ENCODE data around the gene FLOT1. TPM values are rescaled to one million over a fixed set of nuclear protein-coding genes. Genes with fewer than 3 reads are reported as not detected.

Gene FLOT1
- total and polyA plus RNA-seq, 2 of the 13 experiments (the other 11 are each of a cell fraction or from before 2014, with no cell fraction given): 82.3 to 130 TPM

DNA sequence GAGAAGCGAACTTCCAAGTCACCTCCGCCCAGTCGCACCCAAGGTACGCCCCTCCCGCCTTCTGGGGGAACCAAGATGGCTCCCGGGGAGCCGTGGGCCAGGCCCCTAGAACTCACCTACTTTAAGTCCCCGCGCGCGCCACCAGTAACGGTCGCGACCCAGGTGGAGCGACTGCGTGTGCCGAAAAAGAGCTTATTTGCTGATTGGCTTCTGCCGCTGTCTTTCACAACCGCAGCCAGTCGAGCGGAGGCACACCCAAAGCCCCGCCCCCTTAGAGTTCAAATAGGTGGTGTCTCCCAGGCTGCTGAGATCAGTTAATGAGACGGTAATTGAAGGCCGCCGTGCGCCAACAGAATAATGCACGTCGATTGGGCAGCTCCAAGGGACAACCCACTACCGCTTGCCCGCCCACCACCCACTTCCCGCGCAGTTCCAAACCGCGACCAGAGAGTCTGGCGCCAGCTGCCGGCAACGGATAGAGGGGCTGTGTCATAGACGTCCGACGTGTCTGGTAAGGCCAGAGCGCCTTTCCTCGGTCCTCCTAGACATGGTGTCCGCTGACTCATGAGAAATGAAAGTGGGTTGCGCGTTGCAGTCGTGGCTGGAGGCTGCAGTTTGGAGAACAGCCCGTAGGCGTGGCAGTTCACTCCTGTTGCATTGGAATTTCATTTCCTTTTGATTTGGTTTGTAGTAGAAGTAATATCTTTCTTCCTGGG, 25.2 kb downstream of the FLOT1 start, which contains the start of gene MDC1 (continued):
- TF ChIP-seq, protein P1, sequence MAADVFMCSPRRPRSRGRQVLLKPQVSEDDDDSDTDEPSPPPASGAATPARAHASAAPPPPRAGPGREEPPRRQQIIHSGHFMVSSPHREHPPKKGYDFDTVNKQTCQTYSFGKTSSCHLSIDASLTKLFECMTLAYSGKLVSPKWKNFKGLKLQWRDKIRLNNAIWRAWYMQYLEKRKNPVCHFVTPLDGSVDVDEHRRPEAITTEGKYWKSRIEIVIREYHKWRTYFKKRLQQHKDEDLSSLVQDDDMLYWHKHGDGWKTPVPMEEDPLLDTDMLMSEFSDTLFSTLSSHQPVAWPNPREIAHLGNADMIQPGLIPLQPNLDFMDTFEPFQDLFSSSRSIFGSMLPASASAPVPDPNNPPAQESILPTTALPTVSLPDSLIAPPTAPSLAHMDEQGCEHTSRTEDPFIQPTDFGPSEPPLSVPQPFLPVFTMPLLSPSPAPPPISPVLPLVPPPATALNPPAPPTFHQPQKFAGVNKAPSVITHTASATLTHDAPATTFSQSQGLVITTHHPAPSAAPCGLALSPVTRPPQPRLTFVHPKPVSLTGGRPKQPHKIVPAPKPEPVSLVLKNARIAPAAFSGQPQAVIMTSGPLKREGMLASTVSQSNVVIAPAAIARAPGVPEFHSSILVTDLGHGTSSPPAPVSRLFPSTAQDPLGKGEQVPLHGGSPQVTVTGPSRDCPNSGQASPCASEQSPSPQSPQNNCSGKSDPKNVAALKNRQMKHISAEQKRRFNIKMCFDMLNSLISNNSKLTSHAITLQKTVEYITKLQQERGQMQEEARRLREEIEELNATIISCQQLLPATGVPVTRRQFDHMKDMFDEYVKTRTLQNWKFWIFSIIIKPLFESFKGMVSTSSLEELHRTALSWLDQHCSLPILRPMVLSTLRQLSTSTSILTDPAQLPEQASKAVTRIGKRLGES (CRISPR knock-in tag; IDR thresholded peaks at IDR 0.05; ENCODE audit: borderline replicate concordance): no peak
- no peak for TF ChIP-seq CBX2 (IDR thresholded peaks at IDR 0.05; ENCODE audit: low read depth, low read length)
- peak; percentile 82; the same call in 1 of the 2 replicates for TF ChIP-seq CBX2 (CRISPR knock-in tag; IDR thresholded peaks at IDR 0.05; ENCODE audit: low read depth)
- peak; percentile 13; the same call in 1 of the 2 replicates for TF ChIP-seq ZFP90 (CRISPR knock-in tag; IDR thresholded peaks at IDR 0.05; ENCODE audit: borderline replicate concordance)
- TF ChIP-seq GABPB1 (CRISPR knock-in tag; IDR thresholded peaks at IDR 0.05): peak; percentile 92
- no peak; the same call in 1 of the 2 replicates for TF ChIP-seq ZNF776 (CRISPR knock-in tag; IDR thresholded peaks at IDR 0.05)
- TF ChIP-seq FLYWCH1 (CRISPR knock-in tag; IDR thresholded peaks at IDR 0.05): no peak; the same call in none of the 2 replicates
- peak; percentile 83 for TF ChIP-seq ZFY (CRISPR knock-in tag; IDR thresholded peaks at IDR 0.05)
- TF ChIP-seq, protein P2, sequence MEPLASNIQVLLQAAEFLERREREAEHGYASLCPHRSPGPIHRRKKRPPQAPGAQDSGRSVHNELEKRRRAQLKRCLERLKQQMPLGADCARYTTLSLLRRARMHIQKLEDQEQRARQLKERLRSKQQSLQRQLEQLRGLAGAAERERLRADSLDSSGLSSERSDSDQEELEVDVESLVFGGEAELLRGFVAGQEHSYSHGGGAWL (CRISPR knock-in tag; IDR thresholded peaks at IDR 0.05): peak; percentile 90
- TF ChIP-seq ZNF747 (CRISPR knock-in tag; IDR thresholded peaks at IDR 0.05; ENCODE audit: borderline replicate concordance): no peak; the same call in 1 of the 2 replicates
- no peak for TF ChIP-seq ZNF773 (CRISPR knock-in tag; IDR thresholded peaks at IDR 0.05; ENCODE audit: borderline replicate concordance)
- TF ChIP-seq, protein P3, sequence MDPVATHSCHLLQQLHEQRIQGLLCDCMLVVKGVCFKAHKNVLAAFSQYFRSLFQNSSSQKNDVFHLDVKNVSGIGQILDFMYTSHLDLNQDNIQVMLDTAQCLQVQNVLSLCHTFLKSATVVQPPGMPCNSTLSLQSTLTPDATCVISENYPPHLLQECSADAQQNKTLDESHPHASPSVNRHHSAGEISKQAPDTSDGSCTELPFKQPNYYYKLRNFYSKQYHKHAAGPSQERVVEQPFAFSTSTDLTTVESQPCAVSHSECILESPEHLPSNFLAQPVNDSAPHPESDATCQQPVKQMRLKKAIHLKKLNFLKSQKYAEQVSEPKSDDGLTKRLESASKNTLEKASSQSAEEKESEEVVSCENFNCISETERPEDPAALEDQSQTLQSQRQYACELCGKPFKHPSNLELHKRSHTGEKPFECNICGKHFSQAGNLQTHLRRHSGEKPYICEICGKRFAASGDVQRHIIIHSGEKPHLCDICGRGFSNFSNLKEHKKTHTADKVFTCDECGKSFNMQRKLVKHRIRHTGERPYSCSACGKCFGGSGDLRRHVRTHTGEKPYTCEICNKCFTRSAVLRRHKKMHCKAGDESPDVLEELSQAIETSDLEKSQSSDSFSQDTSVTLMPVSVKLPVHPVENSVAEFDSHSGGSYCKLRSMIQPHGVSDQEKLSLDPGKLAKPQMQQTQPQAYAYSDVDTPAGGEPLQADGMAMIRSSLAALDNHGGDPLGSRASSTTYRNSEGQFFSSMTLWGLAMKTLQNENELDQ (CRISPR knock-in tag; IDR thresholded peaks at IDR 0.05; ENCODE audit: borderline replicate concordance): peak; percentile 43; the same call in 1 of the 2 replicates
- peak; percentile 95 for TF ChIP-seq ZMYM2 (CRISPR knock-in tag; IDR thresholded peaks at IDR 0.05)
- 0 out of 2 replicates have a peak, but pooled peaks have one; percentile 78 for TF ChIP-seq CC2D1A (CRISPR knock-in tag; IDR thresholded peaks at IDR 0.05)
- peak; percentile 96; the same call in 1 of the 2 replicates for TF ChIP-seq SMAD3 (CRISPR knock-in tag; IDR thresholded peaks at IDR 0.05)
